Chondrocyte (in vitro differentiated cells): Measurements from ENCODE around the gene ZNF407. TPM values are rescaled to one million over a fixed set of nuclear protein-coding genes. Genes with fewer than 3 reads are reported as not detected.

Experiments used
- DNase-seq: peaks from one replicate; pipeline ENCODE4 v3.0.0; 2021; ENCODE audit warnings: mixed read lengths, low spot score
- H3K27ac Mint-ChIP-seq: one replicate; pipeline ENCODE4 v1.8.0; 2021; ENCODE audit warnings: mild to moderate bottlenecking, moderate library complexity, mixed read lengths; ENCODE audit not compliant: unreplicated experiment
- H3K27me3 Mint-ChIP-seq: 2 replicates; pipeline ENCODE4 v1.8.0; 2021; ENCODE audit warnings: low read depth, mixed read lengths
- H3K36me3 Mint-ChIP-seq: 2 replicates; pipeline ENCODE4 v1.8.0; 2021; ENCODE audit warnings: low read depth, mixed read lengths
- H3K4me1 Mint-ChIP-seq: 2 replicates; pipeline ENCODE4 v1.8.0; 2021; ENCODE audit warnings: low read depth, mild to moderate bottlenecking, mixed read lengths
- H3K4me3 Mint-ChIP-seq: one replicate; pipeline ENCODE4 v1.8.0; 2021; ENCODE audit warnings: mild to moderate bottlenecking, moderate library complexity, mixed read lengths; ENCODE audit not compliant: unreplicated experiment
- H3K9me3 Mint-ChIP-seq: 2 replicates; pipeline ENCODE4 v1.8.0; 2021; ENCODE audit warnings: low read depth, mixed read lengths
- CTCF ChIP-seq: fragments of 200-600 bp; sonication (generic); IDR thresholded peaks from 2 replicates; pipeline ENCODE4 v1.5.0; 2021; ENCODE audit warnings: antibody characterized with exemption, mild to moderate bottlenecking, moderate library complexity
- total RNA-seq: library from RNA; stranded (reverse); gene quantifications from 3 replicates; pipeline ENCODE4 v1.2.1, GENCODE V29; 2021

ZNF407 gene
- total RNA-seq, 1 donor from 2014 or later: 10.4 TPM

- Mint-ChIP-seq H3K4me3 (no peak overlapping the region), H3K27me3 (no peaks in the 10 kb centered on the region), H3K9me3 (no peaks in the 10 kb centered on the region), H3K4me1 (no peaks in the 10 kb centered on the region), H3K27ac (no peak overlapping the region), H3K36me3 (no peaks in the 10 kb centered on the region)
- no peak for DNase-seq
- no peak for TF ChIP-seq CTCF
These were observed 427.9 kb downstream of the ZNF407 start for GRCh38 chr18:75025573-75025972.

- no peak for DNase-seq
- Mint-ChIP-seq H3K36me3 (no peaks in the 10 kb centered on the region), H3K27ac (no peak overlapping the region), H3K9me3 (no peaks in the 10 kb centered on the region), H3K27me3 (no peaks in the 10 kb centered on the region), H3K4me1 (no peaks in the 10 kb centered on the region), H3K4me3 (no peak overlapping the region)
- TF ChIP-seq CTCF: no peak
These were observed 431.8 kb downstream of the ZNF407 start for GRCh38 chr18:75029481-75029880.

DNA sequence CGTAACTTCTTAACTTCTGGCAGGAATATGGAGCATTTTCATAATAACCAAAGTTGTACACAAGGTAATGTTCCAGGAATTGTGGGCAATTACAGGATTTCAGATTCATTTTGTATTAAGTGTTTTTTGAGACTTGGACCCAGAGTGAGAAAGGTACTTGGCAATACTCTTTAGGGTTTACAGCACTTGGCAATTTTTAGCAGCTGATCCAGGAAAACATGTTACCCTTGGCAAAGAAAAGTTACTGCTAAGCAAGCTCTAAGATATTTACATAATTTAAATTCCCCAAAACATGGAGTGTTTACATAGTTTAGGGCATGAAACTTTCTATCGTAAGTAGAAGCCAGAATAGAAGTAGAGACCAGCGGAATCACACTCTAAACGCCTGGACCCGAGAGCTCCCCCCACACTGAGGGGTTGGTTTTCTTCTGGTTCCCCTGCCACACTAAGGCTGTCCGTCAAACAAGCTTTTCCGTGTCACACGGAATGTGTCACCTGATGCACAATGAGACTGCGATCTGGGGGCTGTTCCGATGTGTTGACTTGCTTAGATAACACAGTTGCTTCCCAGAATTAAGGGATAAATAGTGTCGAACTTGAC, 434.1 kb downstream of the ZNF407 start:
- DNase-seq: no peak
- no peak for TF ChIP-seq CTCF
- no peak overlapping the region for H3K4me3 Mint-ChIP-seq
- H3K27me3 Mint-ChIP-seq: no peaks in the 10 kb centered on the region
- H3K36me3 Mint-ChIP-seq: no peaks in the 10 kb centered on the region
- H3K27ac Mint-ChIP-seq: no peak overlapping the region
- no peaks in the 10 kb centered on the region for H3K9me3 Mint-ChIP-seq
- H3K4me1 Mint-ChIP-seq: peaks cover 5% of the 10 kb centered on the region

- TF ChIP-seq CTCF: no peak
- no peak for DNase-seq
- H3K4me1 Mint-ChIP-seq: peaks cover 5% of the 10 kb centered on the region
- no peaks in the 10 kb centered on the region for H3K27me3 Mint-ChIP-seq
- H3K36me3 Mint-ChIP-seq: no peaks in the 10 kb centered on the region
- H3K27ac Mint-ChIP-seq: no peak overlapping the region
- H3K4me3 Mint-ChIP-seq: no peak overlapping the region
- no peaks in the 10 kb centered on the region for H3K9me3 Mint-ChIP-seq
These were observed 435.8 kb downstream of the ZNF407 start for GRCh38 chr18:75033516-75033915.

- H3K36me3 Mint-ChIP-seq: no peaks in the 10 kb centered on the region
- no peaks in the 10 kb centered on the region for H3K27me3 Mint-ChIP-seq
- no peak overlapping the region for H3K27ac Mint-ChIP-seq
- H3K4me3 Mint-ChIP-seq: no peak overlapping the region
- no peak for DNase-seq
- no peak for TF ChIP-seq CTCF
- peaks cover 5% of the 10 kb centered on the region for H3K4me1 Mint-ChIP-seq
- H3K9me3 Mint-ChIP-seq: no peaks in the 10 kb centered on the region
These were observed 437.3 kb downstream of the ZNF407 start for GRCh38 chr18:75034937-75035336.
